ENCODE measurements around the gene TLR5.

GRCh38 chr1:223097713-223098112 lies 45.3 kb downstream of the TLR5 start:
- TF ChIP-seq CTCF (IDR thresholded peaks at IDR 0.05), result no peak
- TF ChIP-seq POLR2AphosphoS5 (IDR thresholded peaks at IDR 0.05; ENCODE audit: low read depth, low read length), result no peak
- TF ChIP-seq SIN3A (IDR thresholded peaks at IDR 0.05; ENCODE audit: borderline replicate concordance, insufficient read depth, low read depth, low read length), result no peak
- TF ChIP-seq, protein P1, sequence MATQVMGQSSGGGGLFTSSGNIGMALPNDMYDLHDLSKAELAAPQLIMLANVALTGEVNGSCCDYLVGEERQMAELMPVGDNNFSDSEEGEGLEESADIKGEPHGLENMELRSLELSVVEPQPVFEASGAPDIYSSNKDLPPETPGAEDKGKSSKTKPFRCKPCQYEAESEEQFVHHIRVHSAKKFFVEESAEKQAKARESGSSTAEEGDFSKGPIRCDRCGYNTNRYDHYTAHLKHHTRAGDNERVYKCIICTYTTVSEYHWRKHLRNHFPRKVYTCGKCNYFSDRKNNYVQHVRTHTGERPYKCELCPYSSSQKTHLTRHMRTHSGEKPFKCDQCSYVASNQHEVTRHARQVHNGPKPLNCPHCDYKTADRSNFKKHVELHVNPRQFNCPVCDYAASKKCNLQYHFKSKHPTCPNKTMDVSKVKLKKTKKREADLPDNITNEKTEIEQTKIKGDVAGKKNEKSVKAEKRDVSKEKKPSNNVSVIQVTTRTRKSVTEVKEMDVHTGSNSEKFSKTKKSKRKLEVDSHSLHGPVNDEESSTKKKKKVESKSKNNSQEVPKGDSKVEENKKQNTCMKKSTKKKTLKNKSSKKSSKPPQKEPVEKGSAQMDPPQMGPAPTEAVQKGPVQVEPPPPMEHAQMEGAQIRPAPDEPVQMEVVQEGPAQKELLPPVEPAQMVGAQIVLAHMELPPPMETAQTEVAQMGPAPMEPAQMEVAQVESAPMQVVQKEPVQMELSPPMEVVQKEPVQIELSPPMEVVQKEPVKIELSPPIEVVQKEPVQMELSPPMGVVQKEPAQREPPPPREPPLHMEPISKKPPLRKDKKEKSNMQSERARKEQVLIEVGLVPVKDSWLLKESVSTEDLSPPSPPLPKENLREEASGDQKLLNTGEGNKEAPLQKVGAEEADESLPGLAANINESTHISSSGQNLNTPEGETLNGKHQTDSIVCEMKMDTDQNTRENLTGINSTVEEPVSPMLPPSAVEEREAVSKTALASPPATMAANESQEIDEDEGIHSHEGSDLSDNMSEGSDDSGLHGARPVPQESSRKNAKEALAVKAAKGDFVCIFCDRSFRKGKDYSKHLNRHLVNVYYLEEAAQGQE (IDR thresholded peaks at IDR 0.05; ENCODE audit: insufficient read depth in 1 of 2, low read depth in 2 of 2, low read length in 1 of 2), result no peak

Measured in Panc1 (cell line).